Lower leg skin (tissue), 3 donors: ENCODE measurements around the gene NCOA4.

Source experiments
- POLR2A ChIP-seq, 2 donors: fragments of 450-650 bp; IDR thresholded peaks; one replicate each; pipeline ENCODE4 v1.6.1; 2016 to 2017; ENCODE audit warnings: antibody characterized with exemption in 2 of 2, mild to moderate bottlenecking in 1 of 2, moderate library complexity in 1 of 2
- TF ChIP-seq, protein P1 (sequence below), 3 donors: fragments of 450-650 bp; IDR thresholded peaks; one replicate each; pipeline ENCODE4 v1.5.1; 2016; ENCODE audit warnings: antibody characterized with exemption in 3 of 3, mild to moderate bottlenecking in 3 of 3, moderate library complexity in 2 of 3

DNA sequence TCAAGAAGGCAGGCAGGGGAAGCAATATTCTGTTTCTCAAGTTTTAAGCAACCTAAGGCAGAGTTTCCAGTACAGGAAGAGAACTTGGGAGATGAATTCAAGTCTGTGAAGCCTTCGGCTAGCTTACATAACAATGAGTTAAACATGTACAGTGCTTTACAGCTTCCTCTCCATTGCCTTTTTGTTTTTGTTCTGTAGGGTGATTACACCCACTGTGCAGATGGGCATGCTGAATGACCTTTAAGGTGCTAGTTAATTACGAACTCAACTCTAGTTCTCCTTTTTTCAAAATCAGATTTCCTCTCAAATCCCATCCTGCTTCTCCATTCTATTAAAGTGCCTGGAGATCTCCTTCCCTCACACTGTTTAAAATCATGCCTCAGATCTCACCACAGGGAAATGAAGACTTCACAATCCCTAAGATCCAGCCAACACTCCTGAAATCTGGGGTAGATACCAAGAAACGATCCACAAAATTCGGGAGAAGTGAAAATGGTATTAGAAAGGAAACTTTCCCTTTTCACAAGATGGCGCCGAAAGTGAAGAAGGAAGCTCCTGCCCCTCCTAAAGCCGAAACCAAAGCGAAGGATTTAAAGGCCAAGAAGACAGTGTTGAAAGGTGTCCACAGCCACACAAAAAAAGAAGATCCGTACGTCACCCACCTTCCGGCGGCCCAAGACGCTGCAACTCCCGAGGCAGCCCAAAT lies 32.5 kb upstream of the NCOA4 start:
- TF ChIP-seq POLR2A (IDR thresholded peaks at IDR 0.05), result no peak
- TF ChIP-seq, protein P1, sequence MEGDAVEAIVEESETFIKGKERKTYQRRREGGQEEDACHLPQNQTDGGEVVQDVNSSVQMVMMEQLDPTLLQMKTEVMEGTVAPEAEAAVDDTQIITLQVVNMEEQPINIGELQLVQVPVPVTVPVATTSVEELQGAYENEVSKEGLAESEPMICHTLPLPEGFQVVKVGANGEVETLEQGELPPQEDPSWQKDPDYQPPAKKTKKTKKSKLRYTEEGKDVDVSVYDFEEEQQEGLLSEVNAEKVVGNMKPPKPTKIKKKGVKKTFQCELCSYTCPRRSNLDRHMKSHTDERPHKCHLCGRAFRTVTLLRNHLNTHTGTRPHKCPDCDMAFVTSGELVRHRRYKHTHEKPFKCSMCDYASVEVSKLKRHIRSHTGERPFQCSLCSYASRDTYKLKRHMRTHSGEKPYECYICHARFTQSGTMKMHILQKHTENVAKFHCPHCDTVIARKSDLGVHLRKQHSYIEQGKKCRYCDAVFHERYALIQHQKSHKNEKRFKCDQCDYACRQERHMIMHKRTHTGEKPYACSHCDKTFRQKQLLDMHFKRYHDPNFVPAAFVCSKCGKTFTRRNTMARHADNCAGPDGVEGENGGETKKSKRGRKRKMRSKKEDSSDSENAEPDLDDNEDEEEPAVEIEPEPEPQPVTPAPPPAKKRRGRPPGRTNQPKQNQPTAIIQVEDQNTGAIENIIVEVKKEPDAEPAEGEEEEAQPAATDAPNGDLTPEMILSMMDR (IDR thresholded peaks at IDR 0.05), result no peak
